HTERT RPE-1 (cell line): ENCODE data around the gene KRTAP5-10.
"Not testable (repeated sequence)": the region's sequence is repeated elsewhere in the genome, so short reads cannot be mapped to it uniquely, and the experiment has no call there.

Source experiments
- in situ Hi-C: fragments of 300-500 bp; cut with MboI; formaldehyde crosslinking; loops from 4 replicates; pipeline ENCODE4 v1.14.3; 2020; ENCODE audit warnings: low sequenced_read_pairs

Gene KRTAP5-10

GRCh38 chr11:71565263-71565662 lies at the start of gene KRTAP5-10:
KRTAP5-10 (plus strand) TSS chr11:71565563; CDS start chr11:71565588, 25 bp downstream.
- in situ Hi-C loops: no loop called here

- in situ Hi-C loops: no loop called here
Observed at GRCh38 chr11:71518506-71519471, 46.6 kb upstream of the KRTAP5-10 start.

- in situ Hi-C loops: no loop called here
Observed at GRCh38 chr11:71519546-71519945, 45.8 kb upstream of the KRTAP5-10 start.

- in situ Hi-C loops: no loop called here
Observed at GRCh38 chr11:71525188-71525937, 40.0 kb upstream of the KRTAP5-10 start.

GRCh38 chr11:71525938-71526495 lies 39.3 kb upstream of the KRTAP5-10 start:
- in situ Hi-C loops: no loop called here

GRCh38 chr11:71526796-71527575 lies 38.4 kb upstream of the KRTAP5-10 start, which contains the start of gene KRTAP5-7:
KRTAP5-7 (plus strand) TSS chr11:71527267; CDS start chr11:71527301, 34 bp downstream.
- in situ Hi-C loops: not testable (repeated sequence)

- in situ Hi-C loops: no loop called here
Observed at GRCh38 chr11:71527576-71528210, 37.7 kb upstream of the KRTAP5-10 start.

- in situ Hi-C loops: no loop called here
Observed at GRCh38 chr11:71530602-71531001, 34.8 kb upstream of the KRTAP5-10 start.

GRCh38 chr11:71532036-71532610 lies 33.2 kb upstream of the KRTAP5-10 start:
- in situ Hi-C loops: no loop called here

GRCh38 chr11:71534711-71535608 lies 30.4 kb upstream of the KRTAP5-10 start:
- in situ Hi-C loops: not testable (repeated sequence)

- in situ Hi-C loops: no loop called here
Observed at GRCh38 chr11:71535825-71536224, 29.5 kb upstream of the KRTAP5-10 start.

- in situ Hi-C loops: no loop called here
Observed at GRCh38 chr11:71537537-71537936, 27.8 kb upstream of the KRTAP5-10 start.

- in situ Hi-C loops: not testable (repeated sequence)
Observed at GRCh38 chr11:71537977-71538665, 27.2 kb upstream of the KRTAP5-10 start, which contains the start of gene KRTAP5-8. KRTAP5-8 (plus strand) TSS chr11:71538025; CDS start chr11:71538056, 31 bp downstream.

GRCh38 chr11:71538666-71538990 lies 26.7 kb upstream of the KRTAP5-10 start:
- in situ Hi-C loops: no loop called here

- in situ Hi-C loops: no loop called here
Observed at GRCh38 chr11:71539017-71539416, 26.3 kb upstream of the KRTAP5-10 start.

GRCh38 chr11:71539971-71540370 lies 25.4 kb upstream of the KRTAP5-10 start:
- in situ Hi-C loops: not testable (repeated sequence)

GRCh38 chr11:71540521-71541304 lies 24.6 kb upstream of the KRTAP5-10 start:
- in situ Hi-C loops: not testable (repeated sequence)
